Measurements from ENCODE around the gene CORO1A. TPM values are rescaled to one million over a fixed set of nuclear protein-coding genes. Genes with fewer than 3 reads are reported as not detected.
"Not testable (repeated sequence)": the region's sequence is repeated elsewhere in the genome, so short reads cannot be mapped to it uniquely, and the experiment has no call there.

Gene CORO1A
- total RNA-seq, 1 experiment from 2014 or later, result 9.1 TPM

- DNase-seq (ENCODE audit: low read depth), result not testable (repeated sequence)
Observed at GRCh38 chr16:30199608-30200343, 16.4 kb downstream of the CORO1A start.

GRCh38 chr16:30205541-30206236, 22.3 kb downstream of the CORO1A start:
- DNase-seq (ENCODE audit: low read depth), result not testable (repeated sequence)

GRCh38 chr16:30206252-30206651, 22.9 kb downstream of the CORO1A start:
- not testable (repeated sequence) for DNase-seq (ENCODE audit: low read depth)

GRCh38 chr16:30207063-30207704, 23.8 kb downstream of the CORO1A start:
- DNase-seq (ENCODE audit: low read depth), result not testable (repeated sequence)

GRCh38 chr16:30209032-30209431, 25.6 kb downstream of the CORO1A start:
- DNase-seq (ENCODE audit: low read depth), result not testable (repeated sequence)

GRCh38 chr16:30211414-30211813, 28.0 kb downstream of the CORO1A start:
- DNase-seq (ENCODE audit: low read depth), result not testable (repeated sequence)

GRCh38 chr16:30217082-30217481, 33.7 kb downstream of the CORO1A start:
- DNase-seq (ENCODE audit: low read depth), result not testable (repeated sequence)

Small RNA genes within 50 kb of the gene (small RNA-seq; reads per million reads assigned to genes)
- gene AC106782.4, result not detected

Other genes with a start within 250 kb of the CORO1A start
- 38.0 and 39.0 TPM in 2 replicates for gene TMEM219, start 221.5 kb upstream of the CORO1A start, total RNA-seq (2014; rRNA removed; shearing (Covaris generic))
- 38.4 and 40.0 TPM in 2 replicates for gene TAOK2, start 209.7 kb upstream of the CORO1A start, total RNA-seq (2014; rRNA removed; shearing (Covaris generic))
- gene HIRIP3, start 188.0 kb upstream of the CORO1A start, total RNA-seq (2014; rRNA removed; shearing (Covaris generic)), result 24.3 and 33.8 TPM in 2 replicates
- gene INO80E, start 187.4 kb upstream of the CORO1A start, total RNA-seq (2014; rRNA removed; shearing (Covaris generic)), result 80.1 and 94.7 TPM in 2 replicates
- gene DOC2A, start 172.6 kb upstream of the CORO1A start, total RNA-seq (2014; rRNA removed; shearing (Covaris generic)), result 0.10 and 0.63 TPM in 2 replicates
- not detected in 2 replicates for gene C16orf92, start 160.4 kb upstream of the CORO1A start, total RNA-seq (2014; rRNA removed; shearing (Covaris generic))
- 0.11 and 0.13 TPM in 2 replicates for gene TLCD3B, start 152.3 kb upstream of the CORO1A start, total RNA-seq (2014; rRNA removed; shearing (Covaris generic))
- gene ALDOA, start 117.8 kb upstream of the CORO1A start, total RNA-seq (2014; rRNA removed; shearing (Covaris generic)), result 1,753 and 2,052 TPM in 2 replicates
- gene PPP4C, start 107.6 kb upstream of the CORO1A start, total RNA-seq (2014; rRNA removed; shearing (Covaris generic)), result 217 and 241 TPM in 2 replicates
- 0.59 and 0.90 TPM in 2 replicates for gene TBX6, start 91.7 kb upstream of the CORO1A start, total RNA-seq (2014; rRNA removed; shearing (Covaris generic))
- gene YPEL3, start 87.4 kb upstream of the CORO1A start, total RNA-seq (2014; rRNA removed; shearing (Covaris generic)), result 0.48 and 2.7 TPM in 2 replicates
- 0.06 and 2.1 TPM in 2 replicates for gene GDPD3, start 70.1 kb upstream of the CORO1A start, total RNA-seq (2014; rRNA removed; shearing (Covaris generic))
- 18.4 and 22.9 TPM in 2 replicates for gene MAPK3, start 60.4 kb upstream of the CORO1A start, total RNA-seq (2014; rRNA removed; shearing (Covaris generic))
- 67.0 and 120 TPM in 2 replicates for gene BOLA2B, start 10.1 kb downstream of the CORO1A start, total RNA-seq (2014; rRNA removed; shearing (Covaris generic))
- gene SLX1A, start 10.3 kb downstream of the CORO1A start, total RNA-seq (2014; rRNA removed; shearing (Covaris generic)), result 93.6 and 98.4 TPM in 2 replicates
- gene SULT1A3, start 15.7 kb downstream of the CORO1A start, total RNA-seq (2014; rRNA removed; shearing (Covaris generic)), result 3.8 and 15.1 TPM in 2 replicates
- gene NPIPB13, start 64.9 kb downstream of the CORO1A start, total RNA-seq (2014; rRNA removed; shearing (Covaris generic)), result 0.79 and 1.4 TPM in 2 replicates
- 70.0 and 77.7 TPM in 2 replicates for gene CD2BP2, start 171.7 kb downstream of the CORO1A start, total RNA-seq (2014; rRNA removed; shearing (Covaris generic))
- 33.4 and 37.2 TPM in 2 replicates for gene TBC1D10B, start 186.9 kb downstream of the CORO1A start, total RNA-seq (2014; rRNA removed; shearing (Covaris generic))
- not detected in 2 replicates for gene MYL11, start 191.2 kb downstream of the CORO1A start, total RNA-seq (2014; rRNA removed; shearing (Covaris generic))
- gene SEPTIN1, start 199.0 kb downstream of the CORO1A start, total RNA-seq (2014; rRNA removed; shearing (Covaris generic)), result 0.26 and 0.43 TPM in 2 replicates
- 12.2 and 13.6 TPM in 2 replicates for gene ZNF48, start 211.8 kb downstream of the CORO1A start, total RNA-seq (2014; rRNA removed; shearing (Covaris generic))
- 14.0 and 16.1 TPM in 2 replicates for gene ZNF771, start 224.0 kb downstream of the CORO1A start, total RNA-seq (2014; rRNA removed; shearing (Covaris generic))
- 47.1 and 71.1 TPM in 2 replicates for gene DCTPP1, start 246.4 kb downstream of the CORO1A start, total RNA-seq (2014; rRNA removed; shearing (Covaris generic))